Sigmoid colon (tissue), 4 donors: ENCODE results near the gene VGLL3.

Experiments
- CTCF ChIP-seq, 4 experiments: fragments of 450-650 bp in 3 of 4; fragments of 200-600 bp in 1 of 4; IDR thresholded peaks; one replicate each; pipeline ENCODE4 v1.5.1; 2016 to 2019; ENCODE audit warnings: antibody characterized with exemption in 4 of 4, mild to moderate bottlenecking in 3 of 4, moderate library complexity in 2 of 4
- EP300 ChIP-seq, 4 donors: sonication (generic); formaldehyde crosslinking; IDR thresholded peaks; one replicate each; pipeline ENCODE4 v1.6.1; 2017; ENCODE audit warnings: antibody characterized with exemption in 4 of 4
- POLR2A ChIP-seq, 2 donors: fragments of 450-650 bp; IDR thresholded peaks; one replicate each; pipeline ENCODE4 v1.6.1; 2016; ENCODE audit warnings: antibody characterized with exemption in 2 of 2, mild to moderate bottlenecking in 2 of 2, moderate library complexity in 2 of 2
- POLR2AphosphoS5 ChIP-seq, 4 donors: sonication (generic); formaldehyde crosslinking; IDR thresholded peaks; one replicate each; pipeline ENCODE4 v1.6.1; 2017; ENCODE audit warnings: antibody characterized with exemption in 4 of 4

DNA sequence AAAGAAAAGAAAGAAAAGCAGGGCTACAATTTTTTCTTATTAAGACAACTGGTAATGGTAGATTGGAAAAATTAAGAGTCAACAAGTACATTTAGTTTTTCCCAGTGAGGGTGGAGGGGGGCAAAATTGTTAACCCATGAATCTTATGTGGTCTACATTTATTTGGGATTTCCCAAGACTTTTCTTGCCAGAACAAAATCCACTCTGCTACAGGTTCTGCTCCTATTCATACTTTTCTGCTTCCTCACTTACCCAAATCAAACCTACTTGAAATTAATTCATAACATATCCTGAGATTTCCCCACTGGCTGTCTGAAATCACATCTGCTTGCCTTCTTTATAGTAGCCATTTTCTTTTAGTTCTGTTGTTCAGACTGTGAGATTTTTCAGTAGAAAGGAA, 41.1 kb downstream of the VGLL3 start:
- TF ChIP-seq POLR2A (IDR thresholded peaks at IDR 0.05) (no peak), CTCF (IDR thresholded peaks at IDR 0.05) (no peak), POLR2AphosphoS5 (IDR thresholded peaks at IDR 0.05) (no peak), EP300 (IDR thresholded peaks at IDR 0.05) (no peak)
